HG02759 (cell line): ENCODE measurements around the gene CGRRF1.

ENCODE experiments used
- ATAC-seq: cut with Tn5 transposase; IDR thresholded peaks from one replicate; pipeline ENCODE4 v1.9.1; 2021; ENCODE audit warnings: mild to moderate bottlenecking, moderate library complexity; ENCODE audit not compliant: unreplicated experiment

The CGRRF1 gene

DNA sequence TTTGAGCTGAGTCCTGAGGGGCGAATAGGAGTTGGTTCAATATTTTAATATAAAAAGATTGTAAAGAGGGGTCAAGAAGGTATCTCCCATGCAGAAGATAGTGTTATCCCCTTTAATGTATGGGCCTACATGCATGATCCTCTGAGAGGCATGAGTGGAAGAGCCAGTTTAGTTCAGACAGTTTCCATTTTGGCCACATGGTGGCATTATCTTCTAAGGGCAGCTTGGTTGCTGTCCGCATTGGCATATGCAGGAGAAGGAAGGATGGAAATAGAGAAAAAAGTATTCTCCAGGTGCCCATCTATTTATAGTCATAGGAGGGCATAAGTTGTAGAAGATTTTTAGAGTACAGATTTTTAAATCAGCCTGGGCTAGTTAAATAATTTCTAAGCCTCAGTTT, 62.6 kb downstream of the CGRRF1 start:
- ATAC-seq, result no peak

- ATAC-seq, result no peak
Observed at GRCh38 chr14:54574528-54574927, 64.8 kb downstream of the CGRRF1 start.

DNA sequence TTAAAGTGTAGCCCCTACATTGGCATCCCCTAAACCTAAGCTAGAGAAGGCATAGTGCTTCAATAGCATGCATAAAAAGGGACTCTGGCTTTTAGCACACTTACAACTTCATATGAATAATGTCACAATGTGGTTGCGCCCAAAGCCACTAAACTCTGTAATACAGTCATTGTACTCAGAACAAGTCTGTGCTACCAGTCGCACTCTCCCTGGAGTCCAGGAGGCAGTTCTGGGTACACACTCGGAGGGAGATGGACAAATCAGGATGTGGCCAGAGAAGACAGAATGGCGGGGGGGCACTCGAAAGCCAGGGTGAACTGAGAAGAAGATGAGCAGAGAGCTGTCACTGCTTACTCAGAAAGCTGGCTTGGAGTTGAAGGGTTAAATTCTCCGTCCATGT, 67.8 kb downstream of the CGRRF1 start:
- ATAC-seq, result no peak

GRCh38 chr14:54577977-54578376, 68.3 kb downstream of the CGRRF1 start:
- no peak for ATAC-seq

GRCh38 chr14:54579621-54580020, 69.9 kb downstream of the CGRRF1 start:
- no peak for ATAC-seq

DNA sequence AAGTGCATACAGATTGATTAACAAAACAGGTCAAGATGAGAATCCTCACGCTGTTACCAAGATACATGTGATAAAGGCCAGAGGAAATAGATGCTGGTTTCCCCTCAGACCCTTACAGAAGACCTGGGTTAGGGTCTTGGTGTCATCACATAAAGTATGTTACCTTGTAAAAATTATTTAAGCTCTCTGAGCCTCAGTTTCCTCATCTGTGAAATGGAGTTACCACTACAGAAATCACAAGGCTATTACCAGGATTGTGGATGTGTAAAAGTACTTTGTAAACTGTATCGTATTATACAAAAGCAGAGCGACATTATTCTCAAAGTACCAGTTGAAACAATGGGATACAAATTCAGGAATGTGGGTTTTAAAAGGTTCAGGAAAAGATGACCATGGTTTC, 71.2 kb downstream of the CGRRF1 start:
- ATAC-seq, result no peak

- no peak for ATAC-seq
Observed at GRCh38 chr14:54582334-54582733, 72.6 kb downstream of the CGRRF1 start.

DNA sequence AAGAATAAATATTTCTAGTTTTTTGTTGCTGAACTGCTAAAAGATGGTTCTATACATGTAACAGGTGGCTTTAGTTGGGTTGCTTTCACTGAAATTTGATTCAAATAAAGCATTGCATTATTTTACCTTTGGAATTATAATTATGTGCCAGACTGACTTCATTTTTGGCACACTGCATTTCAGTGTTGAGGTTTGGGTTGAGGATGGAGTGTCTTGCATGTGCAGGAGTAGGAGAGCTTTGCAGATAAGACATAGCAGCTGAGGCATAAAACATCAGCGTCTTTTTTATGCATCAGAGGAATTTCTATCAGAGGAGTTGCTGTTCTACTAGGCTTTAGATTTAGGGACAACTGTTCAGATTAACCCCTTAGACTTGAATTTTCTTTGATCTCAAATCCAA, 74.4 kb downstream of the CGRRF1 start:
- no peak for ATAC-seq

- ATAC-seq, result no peak
Observed at GRCh38 chr14:54585214-54585613, 75.5 kb downstream of the CGRRF1 start.
